ENCODE data around the gene OR56A4.

DNA sequence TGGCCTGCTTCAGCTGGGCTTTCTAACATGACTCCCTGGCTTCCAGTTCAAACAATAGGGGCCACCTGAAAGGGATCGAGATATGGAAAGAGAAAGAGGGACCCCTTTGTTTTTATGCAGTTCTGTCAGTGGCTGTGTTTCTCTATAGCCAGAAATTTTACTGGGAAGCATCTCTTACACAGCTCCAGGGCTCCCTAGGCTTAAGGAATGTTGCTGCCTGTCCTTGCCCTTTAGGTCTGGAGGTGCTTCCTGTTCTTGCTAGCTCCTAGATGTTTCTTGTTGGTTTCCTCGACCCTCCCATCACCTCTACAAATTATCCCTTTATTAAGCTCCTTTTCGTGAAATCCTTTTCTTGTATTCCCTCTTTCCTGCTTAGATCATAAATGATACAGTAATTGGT lies 45.6 kb upstream of the OR56A4 start:
- TF ChIP-seq, protein P1, sequence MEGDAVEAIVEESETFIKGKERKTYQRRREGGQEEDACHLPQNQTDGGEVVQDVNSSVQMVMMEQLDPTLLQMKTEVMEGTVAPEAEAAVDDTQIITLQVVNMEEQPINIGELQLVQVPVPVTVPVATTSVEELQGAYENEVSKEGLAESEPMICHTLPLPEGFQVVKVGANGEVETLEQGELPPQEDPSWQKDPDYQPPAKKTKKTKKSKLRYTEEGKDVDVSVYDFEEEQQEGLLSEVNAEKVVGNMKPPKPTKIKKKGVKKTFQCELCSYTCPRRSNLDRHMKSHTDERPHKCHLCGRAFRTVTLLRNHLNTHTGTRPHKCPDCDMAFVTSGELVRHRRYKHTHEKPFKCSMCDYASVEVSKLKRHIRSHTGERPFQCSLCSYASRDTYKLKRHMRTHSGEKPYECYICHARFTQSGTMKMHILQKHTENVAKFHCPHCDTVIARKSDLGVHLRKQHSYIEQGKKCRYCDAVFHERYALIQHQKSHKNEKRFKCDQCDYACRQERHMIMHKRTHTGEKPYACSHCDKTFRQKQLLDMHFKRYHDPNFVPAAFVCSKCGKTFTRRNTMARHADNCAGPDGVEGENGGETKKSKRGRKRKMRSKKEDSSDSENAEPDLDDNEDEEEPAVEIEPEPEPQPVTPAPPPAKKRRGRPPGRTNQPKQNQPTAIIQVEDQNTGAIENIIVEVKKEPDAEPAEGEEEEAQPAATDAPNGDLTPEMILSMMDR (IDR thresholded peaks at IDR 0.05) = no peak
- TF ChIP-seq POLR2A (IDR thresholded peaks at IDR 0.05) = no peak

Measured in thyroid gland (tissue), 4 donors.